LoVo (cell line): ENCODE results near the gene TACC2.

Source experiments
- DNase-seq: peaks from one replicate; pipeline ENCODE4 v3.0.0-alpha.2; 2016; ENCODE audit warnings: low spot score

Gene TACC2

DNA sequence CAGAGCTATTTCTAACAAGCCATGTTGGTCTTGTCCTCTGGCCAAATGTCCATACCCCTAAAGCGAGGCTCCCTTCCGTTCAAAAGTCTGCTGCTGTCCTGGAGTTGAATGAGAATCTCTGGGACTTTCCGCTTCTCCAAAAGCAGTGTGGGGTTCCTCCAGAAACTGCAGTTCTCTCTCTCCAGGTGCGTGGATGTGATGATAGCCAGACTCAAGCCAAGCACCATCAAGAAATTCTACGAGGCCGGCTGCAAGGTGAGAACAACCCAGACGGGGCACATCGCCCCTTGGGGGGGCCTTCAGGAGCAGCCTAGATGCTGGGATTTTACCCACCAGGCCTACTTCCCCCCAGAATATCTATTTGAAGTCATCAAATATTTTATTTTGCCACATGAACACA lies 308.6 kb downstream of the TACC2 start:
- DNase-seq, result no peak

DNA sequence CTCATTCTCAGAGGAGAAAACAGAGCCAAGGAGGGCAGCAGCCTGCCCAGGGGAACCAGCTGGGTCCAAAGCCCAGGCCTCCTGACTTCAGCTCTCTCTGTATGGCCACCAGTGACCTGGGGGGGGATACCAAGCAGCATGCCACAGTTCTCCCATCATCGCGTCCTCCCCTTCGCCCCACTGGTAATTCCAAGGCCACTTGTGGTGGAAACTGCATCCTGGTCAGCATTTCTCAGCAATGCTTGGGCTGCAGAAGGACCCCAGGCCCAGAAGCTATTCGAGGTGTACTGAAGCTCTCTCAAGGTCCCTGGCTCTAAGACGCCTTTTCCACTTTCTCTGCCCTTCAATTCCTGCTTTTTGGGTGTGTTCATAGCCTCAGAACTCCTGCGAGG lies 309.2 kb downstream of the TACC2 start:
- no peak for DNase-seq

GRCh38 chr10:122298598-122299301 lies 309.8 kb downstream of the TACC2 start:
- DNase-seq, result peak; percentile 86

GRCh38 chr10:122299423-122300075 lies 310.6 kb downstream of the TACC2 start:
- no peak for DNase-seq

DNA sequence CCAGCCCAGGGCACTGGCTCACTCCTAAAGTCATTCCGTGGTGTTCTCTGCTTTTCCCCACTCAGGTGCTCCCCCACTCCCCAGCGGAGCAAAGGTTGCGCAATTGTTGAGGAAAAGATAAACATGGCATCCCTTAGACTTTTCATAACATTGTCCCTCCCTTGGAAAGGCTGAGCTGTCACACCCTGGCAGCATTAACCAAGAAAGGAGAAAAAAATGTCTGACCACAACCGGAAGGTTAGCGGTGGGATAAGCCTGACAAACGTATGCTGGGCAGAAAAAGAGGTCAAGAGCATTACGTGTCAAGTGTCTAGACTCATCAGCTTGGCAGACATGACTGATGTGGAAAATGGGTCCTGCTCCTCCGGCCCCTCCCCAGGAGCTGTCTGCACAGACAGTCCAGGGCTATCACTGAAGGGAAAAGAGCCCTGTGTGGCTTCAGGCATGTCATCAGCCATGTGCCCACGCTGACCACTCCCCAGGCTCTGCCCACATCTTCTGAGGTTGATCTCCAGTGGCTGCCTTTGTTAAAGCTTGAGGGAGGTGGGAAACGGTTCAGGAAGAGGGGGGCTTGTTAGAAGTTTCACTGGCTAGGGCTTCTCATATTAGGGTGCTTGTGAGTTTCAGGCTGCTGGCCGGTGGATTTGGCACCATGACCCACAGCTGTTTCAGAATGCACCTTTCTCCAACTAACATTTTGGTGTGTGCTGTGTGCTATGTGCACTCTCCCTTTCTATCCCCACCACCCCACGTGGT lies 312.3 kb downstream of the TACC2 start:
- DNase-seq, result no peak

DNA sequence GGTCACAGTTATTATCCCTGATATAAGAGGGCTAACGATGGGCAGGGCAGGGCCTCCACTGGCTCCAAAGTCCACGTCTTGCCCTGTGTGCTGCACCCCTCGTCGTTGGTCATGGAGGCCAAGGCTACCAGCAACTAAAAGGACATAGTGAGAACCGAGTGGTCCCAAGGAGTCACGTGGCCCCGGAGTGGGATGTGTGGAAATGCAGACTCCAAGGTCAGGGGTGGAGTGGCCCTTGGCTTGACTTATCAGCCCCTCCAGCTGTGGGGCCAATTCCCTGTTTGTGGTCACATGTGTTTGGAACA lies 312.8 kb downstream of the TACC2 start:
- no peak for DNase-seq

- no peak for DNase-seq
Measured at GRCh38 chr10:122302315-122302714, 313.4 kb downstream of the TACC2 start.

DNA sequence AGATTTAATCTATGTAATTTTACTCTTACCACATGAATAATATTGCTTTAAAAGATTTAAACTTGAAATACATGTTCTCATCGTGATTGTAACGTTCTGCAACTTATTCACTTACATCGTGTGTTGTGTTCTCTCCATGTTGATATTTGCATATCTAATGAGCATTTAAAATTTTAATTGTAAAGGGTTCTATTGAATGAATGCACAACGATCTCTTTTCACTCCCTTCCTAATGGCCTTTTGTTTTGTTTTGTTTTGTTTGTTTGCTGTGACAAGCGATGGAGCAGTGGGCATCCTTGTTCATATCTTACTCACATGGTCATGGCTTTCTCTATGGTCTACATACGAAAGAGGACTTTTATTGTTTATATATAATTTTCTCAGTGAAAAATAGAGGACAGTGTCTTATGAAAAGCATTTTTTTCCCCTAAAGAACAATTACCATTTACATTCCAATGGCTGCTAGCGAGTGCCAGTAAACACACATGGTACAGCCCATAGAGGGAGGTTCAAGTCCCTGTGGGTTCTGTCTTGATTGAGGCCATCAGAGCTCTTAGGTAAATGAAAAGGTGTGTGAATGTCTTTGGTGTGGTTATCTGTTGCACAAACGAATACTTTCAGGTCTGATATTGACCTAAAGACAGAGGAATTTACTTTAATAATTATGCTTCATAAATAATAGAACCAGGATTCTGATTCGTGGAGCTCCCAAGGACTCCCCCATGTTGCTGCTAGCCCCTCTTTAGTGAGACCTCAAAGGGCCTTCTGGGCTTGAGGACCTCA lies 314.5 kb downstream of the TACC2 start:
- no peak for DNase-seq
